ENCODE data around the gene SIRPG.
"Not testable (repeated sequence)": the region's sequence is repeated elsewhere in the genome, so short reads cannot be mapped to it uniquely, and the experiment has no call there.

Gene SIRPG

DNA sequence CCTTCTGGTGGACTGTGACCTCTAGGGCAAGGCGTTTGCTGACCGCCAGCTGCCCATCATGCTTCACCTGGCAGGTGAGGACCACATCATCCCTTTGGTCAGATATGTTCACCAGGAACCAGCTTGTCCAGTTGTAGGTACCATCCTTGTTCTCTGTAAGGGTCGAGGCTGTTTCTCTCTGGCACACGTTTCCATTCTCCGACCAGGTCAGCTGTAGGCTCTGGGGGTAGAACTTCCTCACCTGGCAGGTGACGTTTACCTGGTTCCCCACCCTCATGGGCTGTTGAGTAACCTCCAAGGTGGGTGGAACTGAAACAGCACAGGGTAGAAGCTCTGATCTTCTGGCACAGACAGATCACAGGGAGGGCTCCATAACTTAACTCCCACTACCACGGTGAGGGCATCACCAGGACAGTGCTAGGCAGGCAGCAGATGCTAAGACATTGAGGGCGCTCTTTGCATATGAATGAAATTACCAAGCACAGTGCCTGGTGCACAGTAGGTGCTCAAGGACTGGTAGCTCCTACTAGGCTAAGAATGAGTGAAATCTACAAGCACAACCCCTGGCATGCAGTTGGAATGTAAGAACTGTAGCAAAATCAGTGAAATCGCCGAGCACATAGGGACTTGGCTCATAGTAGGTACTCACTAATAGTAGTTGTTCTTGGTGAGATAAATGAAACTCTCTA lies 22.1 kb downstream of the SIRPG start:
- DNase-seq = no peak

- no peak for DNase-seq
Measured at GRCh38 chr20:1633535-1633934, 24.0 kb downstream of the SIRPG start.

- DNase-seq = no peak
Measured at GRCh38 chr20:1632178-1632577, 25.4 kb downstream of the SIRPG start.

- DNase-seq = no peak
Measured at GRCh38 chr20:1631309-1632151, 26.0 kb downstream of the SIRPG start.

GRCh38 chr20:1630186-1630585 lies 27.4 kb downstream of the SIRPG start:
- DNase-seq = no peak

GRCh38 chr20:1629321-1629720 lies 28.3 kb downstream of the SIRPG start:
- DNase-seq = no peak

DNA sequence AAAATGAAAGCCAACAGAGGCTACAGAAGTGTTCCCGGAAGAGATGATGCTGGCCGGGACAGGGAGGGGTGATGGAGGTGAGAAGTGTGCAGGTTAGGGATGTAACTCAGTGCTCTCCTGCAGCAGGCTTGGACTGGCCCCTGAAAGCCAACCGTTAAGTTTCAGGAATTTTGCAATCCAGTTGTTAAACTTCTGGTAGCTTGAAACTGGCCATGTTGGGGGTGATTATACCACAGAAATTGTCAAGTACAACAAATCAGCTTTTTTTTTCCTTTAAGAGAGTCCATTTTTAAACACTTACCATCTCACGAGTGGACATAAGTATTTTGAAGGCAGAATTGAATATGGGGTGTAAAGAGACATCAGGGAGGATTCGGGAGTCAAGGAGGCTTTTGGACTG lies 29.0 kb downstream of the SIRPG start:
- no peak for DNase-seq

GRCh38 chr20:1627200-1627550 lies 30.4 kb downstream of the SIRPG start:
- no peak for DNase-seq

DNA sequence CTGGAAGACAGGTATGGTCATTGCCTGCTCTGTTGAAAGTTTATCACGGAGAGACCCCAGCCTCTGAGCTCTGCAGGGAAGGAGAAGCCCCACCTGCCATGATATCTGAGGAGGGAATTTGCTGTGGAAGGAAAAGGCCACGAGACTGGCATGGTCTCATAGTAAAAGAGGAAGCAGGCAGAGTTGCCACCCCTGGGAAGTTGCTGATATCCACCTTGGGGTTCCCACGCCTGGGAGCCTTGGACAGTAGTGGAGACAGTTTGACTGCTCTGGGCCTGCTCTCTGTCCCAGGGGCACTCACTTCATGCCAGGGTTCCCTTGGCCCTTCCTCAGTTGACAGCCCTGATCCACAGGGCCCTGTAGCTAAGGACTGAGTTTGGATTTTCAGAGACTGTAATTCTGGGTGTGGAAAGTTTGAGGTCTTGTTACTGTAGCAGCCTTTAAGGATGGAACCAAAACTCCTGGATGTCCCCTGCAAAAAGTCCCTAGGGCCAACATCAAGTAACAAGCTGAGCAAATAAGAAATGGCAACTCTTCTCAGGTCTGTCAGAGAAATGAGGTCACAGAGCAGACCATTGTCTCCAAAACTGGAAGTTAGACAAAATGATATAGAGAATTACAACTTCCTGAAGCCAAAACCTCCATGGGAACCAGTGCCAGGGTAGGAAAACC lies 30.9 kb downstream of the SIRPG start:
- no peak for DNase-seq

GRCh38 chr20:1625083-1625690 lies 32.4 kb downstream of the SIRPG start:
- no peak for DNase-seq

- no peak for DNase-seq
Measured at GRCh38 chr20:1623501-1624205, 33.9 kb downstream of the SIRPG start.

DNA sequence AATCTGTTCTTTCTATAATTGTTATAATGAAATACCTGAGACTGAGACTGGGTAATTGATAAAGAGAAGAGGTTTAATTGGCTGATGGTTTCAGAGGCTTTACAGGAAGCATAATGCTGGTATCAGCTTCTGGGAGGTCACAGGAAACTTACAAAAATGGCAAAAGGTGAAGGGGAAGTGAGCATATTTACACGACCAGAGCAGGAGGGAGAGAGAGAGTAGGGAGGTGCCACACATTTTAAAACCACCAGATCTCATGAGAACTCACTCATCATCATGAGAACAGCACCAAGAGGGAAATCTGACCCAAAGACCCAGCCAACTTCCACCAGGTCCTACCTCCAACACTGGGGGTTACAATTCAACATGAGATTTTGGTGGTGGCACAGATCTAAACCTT lies 35.1 kb downstream of the SIRPG start:
- no peak for DNase-seq

GRCh38 chr20:1621316-1621715 lies 36.3 kb downstream of the SIRPG start:
- no peak for DNase-seq

- no peak for DNase-seq
Measured at GRCh38 chr20:1619861-1620444, 37.6 kb downstream of the SIRPG start, which contains the start of gene SIRPB1. SIRPB1 (minus strand) TSS chr20:1620009; CDS start chr20:1619944, 65 bp downstream.

DNA sequence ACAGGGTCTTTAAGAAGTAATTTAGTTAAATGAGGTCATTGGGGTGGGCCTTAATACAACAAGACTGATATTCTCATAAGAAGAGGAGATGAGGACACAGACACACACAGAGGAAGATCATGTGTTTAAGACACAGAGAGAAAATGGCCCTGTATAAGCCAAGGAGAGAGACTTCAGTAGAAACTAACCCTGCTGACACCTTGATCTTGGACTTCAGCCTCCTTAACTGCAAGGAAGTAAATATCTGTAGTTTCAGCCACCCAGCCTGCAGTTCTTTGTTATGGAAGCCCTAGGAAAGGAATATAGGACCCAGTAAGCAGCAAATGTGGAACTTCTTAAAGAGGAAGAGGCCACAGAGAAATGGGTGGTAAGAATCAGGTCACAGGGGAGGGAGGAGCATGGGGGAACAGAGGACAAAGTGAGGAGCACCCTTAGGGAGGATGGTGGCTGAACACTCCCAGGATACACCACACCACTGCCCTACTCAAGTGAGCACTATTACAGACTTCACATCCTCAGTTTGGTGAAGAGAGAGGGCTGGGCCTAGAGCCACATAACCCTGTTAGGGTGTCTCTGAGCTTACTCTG lies 38.5 kb downstream of the SIRPG start:
- DNase-seq = no peak

DNA sequence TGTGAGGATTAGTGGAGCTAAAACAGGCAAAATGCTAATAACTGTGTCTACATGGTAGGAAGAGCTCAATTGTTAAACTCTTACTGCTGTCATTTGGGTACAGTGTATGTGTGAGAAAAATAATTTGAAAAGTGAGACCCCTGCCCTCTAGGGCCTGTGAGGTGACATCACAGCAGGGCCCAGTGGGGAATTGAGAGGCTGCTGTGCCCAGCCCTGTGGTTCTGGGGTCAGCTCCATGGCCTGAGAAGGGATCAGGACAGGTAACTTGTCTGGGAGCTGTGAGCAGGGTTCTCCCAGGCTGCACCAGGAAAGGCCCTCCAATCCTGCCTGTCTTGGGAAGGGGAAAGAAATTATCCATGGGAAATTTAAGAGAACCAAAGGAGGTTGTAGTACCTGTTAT lies 39.1 kb downstream of the SIRPG start:
- DNase-seq = no peak

GRCh38 chr20:1616858-1617434 lies 40.6 kb downstream of the SIRPG start:
- DNase-seq = no peak

- not testable (repeated sequence) for DNase-seq
Measured at GRCh38 chr20:1610404-1610803, 47.2 kb downstream of the SIRPG start.

GRCh38 chr20:1608678-1609347 lies 48.8 kb downstream of the SIRPG start:
- DNase-seq = not testable (repeated sequence)

Data from anterior cingulate cortex (tissue), 58 donors.